Globus pallidus (tissue), 1 donor: ENCODE data around the gene CDC42.
"Not testable (repeated sequence)": the region's sequence is repeated elsewhere in the genome, so short reads cannot be mapped to it uniquely, and the experiment has no call there.

Experiments
- DNase-seq: peaks from one replicate; pipeline ENCODE4 v3.0.0-alpha.2; 2015; ENCODE audit warnings: low spot score

Gene CDC42

GRCh38 chr1:22052115-22053016 lies at the start of gene CDC42:
Gene CDC42, plus strand, starts transcription at chr1:22052709. Its CDS starts 25,770 bp downstream, at chr1:22078479.
- peak; percentile 96 for DNase-seq

DNA sequence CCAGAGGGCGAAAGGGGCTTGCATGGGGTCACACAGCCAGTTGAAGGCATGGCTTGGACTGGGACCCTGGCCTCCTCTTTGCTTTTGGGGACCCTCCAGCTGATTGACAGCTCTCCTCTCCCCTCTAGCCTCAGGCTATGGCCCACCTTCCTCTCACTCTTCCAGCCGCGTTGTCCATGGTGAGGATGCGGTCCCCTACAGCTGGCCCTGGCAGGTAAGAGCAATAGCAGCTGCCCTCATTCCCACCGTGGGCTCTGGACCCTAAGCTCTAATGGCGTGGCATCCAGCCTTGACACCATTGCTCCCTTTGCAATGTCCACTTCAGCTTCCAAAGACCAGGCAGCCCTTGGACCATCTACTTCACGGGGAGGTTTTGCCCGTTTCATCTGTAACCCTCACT lies 49.6 kb upstream of the CDC42 start:
- not testable (repeated sequence) for DNase-seq

DNA sequence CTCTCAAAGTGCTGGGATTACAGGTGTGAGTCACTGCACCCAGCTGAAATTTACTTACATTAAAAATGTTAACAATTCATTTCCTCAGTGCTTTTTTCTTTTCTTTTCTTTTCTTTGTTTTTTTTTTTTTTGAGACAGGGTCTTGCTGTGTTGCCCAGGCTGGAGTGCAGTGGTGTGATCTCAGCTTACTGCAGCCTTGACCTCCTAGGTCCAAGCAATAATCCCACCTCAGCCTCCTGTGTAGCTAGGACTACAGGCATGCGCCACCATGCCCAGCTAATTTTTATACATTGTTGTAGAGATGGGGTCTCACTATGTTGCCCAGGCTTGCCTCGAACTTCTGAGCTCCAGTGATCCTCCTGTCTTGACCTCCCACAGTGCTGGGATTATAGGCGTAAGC lies 48.5 kb upstream of the CDC42 start:
- not testable (repeated sequence) for DNase-seq

GRCh38 chr1:22005261-22006149 lies 47.0 kb upstream of the CDC42 start:
- DNase-seq: not testable (repeated sequence)

DNA sequence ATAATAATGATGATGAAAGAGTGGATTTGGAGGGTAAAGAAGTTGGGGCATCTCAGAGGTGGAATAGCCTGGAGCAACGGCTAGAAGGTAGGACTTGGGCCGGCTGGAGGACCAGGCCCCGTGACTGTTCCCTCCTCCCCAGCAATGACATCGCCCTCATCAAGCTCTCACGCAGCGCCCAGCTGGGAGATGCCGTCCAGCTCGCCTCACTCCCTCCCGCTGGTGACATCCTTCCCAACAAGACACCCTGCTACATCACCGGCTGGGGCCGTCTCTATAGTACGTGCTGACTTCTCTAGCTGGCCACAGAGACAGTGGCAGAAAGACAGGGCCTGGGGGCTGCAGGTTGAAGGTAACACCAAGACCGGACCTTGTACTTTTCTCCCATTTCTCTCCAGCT lies 45.8 kb upstream of the CDC42 start:
- DNase-seq: not testable (repeated sequence)

DNA sequence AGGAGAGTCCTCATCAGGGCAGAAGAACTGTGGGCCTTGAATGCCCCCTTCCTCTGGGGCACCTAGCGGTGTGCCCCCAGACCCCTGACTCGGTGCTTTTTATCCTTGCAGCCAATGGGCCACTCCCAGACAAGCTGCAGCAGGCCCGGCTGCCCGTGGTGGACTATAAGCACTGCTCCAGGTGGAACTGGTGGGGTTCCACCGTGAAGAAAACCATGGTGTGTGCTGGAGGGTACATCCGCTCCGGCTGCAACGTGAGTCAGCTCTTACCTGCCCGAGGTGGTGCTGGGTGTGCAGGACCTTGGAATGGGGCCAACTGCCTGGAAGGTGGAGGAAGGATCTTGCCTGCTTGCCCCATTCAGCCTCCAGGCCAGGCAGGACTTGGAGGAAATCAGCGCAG lies 45.2 kb upstream of the CDC42 start:
- DNase-seq: not testable (repeated sequence)

DNA sequence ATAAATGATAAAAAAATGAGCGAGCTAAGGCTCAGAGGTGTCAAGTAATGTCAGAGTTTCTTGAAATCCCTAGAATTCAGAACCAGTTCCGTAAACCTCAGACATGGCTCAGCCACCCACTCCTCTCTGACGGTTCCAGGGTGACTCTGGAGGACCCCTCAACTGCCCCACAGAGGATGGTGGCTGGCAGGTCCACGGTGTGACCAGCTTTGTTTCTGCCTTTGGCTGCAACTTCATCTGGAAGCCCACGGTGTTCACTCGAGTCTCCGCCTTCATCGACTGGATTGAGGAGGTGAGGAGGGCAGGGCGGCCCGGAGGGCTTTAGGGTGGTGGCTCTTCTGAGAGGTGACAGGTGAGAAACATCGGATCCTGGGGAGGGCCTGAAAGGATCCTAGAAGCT lies 42.9 kb upstream of the CDC42 start:
- not testable (repeated sequence) for DNase-seq

- DNase-seq: not testable (repeated sequence)
These were observed 39.8 kb upstream of the CDC42 start for GRCh38 chr1:22012752-22013151.

DNA sequence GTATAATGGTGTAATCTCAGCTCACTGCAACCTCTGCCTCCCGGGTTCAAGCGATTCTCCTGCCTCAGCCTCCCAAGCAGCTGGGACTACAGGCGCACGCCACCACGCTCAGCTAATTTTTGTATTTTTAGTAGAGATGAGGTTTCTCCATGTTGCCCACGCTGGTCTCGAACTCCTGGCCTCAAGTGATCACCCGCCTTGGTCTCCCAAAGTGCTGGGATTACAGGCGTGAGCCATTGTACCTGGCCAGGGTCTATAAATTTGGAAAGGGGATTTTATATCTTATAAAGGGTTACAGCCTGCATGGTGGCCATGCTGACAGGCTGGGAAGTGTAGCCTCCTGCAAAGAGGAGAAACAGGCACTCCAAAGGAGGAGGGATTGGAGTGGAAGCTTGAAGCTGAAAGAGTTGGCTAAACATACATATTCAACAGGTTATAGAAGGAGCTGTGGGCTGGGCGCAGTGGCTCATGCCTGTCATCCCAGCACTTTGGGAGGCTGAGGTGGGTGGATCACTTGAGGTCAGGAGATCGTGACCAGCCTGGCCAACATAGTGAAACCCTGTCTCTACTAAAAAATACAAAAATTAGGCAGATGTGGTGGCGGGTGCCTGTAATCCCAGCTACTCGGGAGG lies 37.8 kb upstream of the CDC42 start:
- DNase-seq: not testable (repeated sequence)

GRCh38 chr1:22018583-22019559 lies 33.6 kb upstream of the CDC42 start:
- DNase-seq: peak; percentile 5

DNA sequence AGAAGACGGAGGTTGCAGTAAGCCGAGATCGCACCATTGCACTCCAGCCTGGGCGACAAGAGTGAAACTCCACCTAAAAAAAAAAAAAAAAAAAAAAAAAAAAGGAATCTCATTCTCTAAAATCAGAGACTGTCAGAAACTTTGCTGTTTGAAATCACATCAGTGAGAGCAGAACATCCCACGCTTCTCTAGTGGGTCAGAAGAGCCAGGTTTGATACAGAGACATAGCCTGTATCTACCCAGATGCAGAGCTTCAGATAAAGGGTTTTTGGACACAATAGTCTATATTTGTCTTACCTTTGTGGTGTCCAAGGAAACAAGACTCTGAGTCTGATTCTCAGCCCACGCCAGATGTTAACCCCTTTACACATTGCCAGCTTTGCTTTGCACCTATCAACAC lies 31.4 kb upstream of the CDC42 start:
- DNase-seq: no peak

- peak; percentile 6 for DNase-seq
These were observed 27.8 kb upstream of the CDC42 start for GRCh38 chr1:22024485-22025367.

DNA sequence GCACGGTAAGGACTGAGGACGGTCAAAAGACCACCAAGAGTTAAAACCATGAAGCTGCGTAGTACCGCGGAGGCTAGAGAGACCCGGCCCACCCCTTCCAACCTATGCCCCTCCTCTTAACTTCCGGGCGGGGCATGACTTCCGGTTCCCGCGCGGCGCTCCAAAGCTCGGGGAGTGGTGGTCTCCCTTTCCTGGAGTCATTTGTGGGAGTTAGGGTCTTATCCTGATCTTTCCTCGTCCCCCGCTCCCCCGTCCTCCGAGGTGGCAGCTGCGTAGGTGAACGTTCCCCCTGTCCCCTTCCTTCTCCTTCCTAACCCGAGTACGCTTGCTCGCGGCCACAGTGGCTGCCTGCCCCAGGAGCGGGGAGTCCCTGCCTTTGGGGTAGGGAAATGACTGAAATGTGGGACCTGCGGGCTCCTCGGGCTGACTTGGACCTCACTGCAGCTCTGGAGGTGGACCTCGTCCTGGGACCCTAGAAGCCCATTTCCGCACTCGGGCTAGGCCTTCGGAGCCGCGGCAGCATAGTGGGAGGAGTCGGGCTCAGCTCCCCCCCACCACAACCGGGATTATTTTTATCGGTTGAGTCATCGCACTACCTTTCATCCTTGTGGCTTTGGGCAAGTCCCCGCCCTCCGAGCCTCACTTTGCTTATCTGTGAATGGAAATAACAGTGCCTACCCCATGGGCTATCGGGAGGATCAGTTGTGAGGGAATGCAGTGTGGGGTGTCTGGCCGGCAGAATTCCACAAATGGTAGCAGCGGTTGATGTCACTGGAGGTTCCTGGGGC lies 26.9 kb upstream of the CDC42 start:
- DNase-seq: peak; percentile 82

DNA sequence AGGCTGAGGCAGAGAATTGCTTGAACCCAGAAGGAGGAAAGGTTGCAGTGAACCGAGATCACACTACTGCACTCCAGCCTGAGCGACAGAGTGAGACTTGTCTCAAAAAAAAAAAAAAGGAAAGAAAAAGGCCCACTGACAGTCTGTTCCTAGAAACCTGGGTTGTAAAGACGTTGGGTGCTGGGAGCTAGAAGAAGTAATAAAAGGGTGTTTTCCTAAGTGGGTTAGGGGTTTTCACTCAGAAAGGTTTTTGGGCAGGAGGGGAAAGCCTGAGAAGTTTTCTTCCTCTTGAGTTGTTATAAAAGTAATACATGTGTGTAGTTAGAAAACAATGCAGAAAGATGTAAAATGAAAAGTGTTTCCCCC lies 25.6 kb upstream of the CDC42 start:
- DNase-seq: no peak

DNA sequence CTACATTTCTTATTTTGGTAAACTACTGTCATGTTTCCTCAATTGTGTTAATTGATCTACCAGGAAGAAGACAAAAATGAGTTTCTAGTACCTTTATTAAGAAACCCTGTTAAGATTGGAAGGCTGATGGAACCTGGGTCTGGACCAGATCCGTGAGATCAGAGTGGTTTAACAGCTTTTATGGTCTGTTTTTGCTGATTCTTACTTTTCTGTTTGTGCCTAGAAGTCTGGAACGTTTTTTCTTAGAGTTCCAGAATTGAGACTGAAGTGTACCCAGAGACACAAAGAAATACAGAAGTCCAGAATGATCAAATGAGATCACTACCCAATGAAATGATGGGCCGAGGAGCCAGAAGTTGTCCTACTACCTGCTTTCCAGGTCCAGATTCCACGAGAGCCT lies 22.5 kb upstream of the CDC42 start:
- no peak for DNase-seq

GRCh38 chr1:22030473-22030872 lies 22.0 kb upstream of the CDC42 start:
- DNase-seq: no peak

DNA sequence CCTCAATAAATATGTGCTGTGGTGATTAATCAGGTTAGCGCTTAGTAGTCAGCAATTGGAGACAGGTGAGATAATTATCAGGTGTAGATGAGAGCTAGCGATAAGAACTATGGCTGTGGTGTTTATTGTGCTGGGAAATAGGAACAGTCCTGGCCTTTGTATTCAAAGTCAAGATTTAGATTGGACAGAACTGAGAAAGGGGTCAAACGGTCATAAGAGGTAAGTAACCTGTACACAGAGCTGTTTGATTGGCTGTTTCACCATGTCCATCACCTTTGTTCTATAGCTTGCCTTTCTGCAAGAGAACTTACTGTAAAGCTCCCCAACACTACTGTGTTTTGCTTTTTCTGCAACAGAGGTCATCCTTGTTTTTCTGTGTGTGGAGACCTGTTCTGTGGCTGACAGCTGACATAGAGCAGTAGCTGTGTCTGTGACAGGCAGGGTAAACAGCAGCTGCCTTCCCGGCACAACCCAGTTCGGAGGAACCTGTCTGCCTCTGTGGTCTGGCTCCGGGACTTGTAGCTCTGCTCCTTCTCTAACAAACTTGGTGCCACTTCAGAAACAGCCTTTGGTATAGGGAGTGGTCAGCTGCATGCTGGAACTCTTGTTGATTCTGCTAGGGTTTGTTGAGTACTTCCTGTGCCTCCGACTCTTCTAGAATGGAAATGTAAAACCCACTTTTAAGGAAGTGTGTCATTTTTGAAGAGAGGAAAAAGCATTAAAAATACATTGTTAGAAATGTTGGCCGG lies 21.1 kb upstream of the CDC42 start:
- no peak for DNase-seq

- DNase-seq: not testable (repeated sequence)
These were observed 17.7 kb upstream of the CDC42 start for GRCh38 chr1:22034834-22035233.

DNA sequence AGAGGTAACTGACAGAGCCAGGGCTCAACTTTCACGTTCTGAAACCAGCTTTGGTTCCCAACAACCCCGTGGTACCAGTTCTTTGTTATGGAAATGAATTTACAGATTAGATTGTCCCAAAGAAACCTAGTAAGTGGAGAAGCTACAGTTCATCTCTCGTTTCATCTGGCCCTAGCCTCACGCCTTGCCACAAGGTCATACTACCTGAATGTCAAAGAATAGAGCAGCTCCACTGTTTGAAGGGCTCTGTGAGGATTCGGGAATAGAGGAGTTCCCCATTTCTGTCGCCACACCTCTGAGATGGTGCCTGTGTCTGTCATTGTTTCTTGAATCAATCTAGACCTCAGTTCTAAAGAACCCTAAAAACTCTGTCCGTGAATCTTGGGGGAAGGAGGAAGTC lies 15.0 kb upstream of the CDC42 start:
- no peak for DNase-seq
